Hindlimb muscle (tissue), 1 donor: ENCODE data around the gene PIK3IP1. TPM values are rescaled to one million over a fixed set of nuclear protein-coding genes. Genes with fewer than 3 reads are reported as not detected.
A peak's percentile ranks its signal among the peaks of the same experiment; 100 is the strongest.

ENCODE experiments used
- DNase-seq: peaks from one replicate; pipeline ENCODE4 v3.0.0-alpha.2; 2013
- polyA plus RNA-seq: library from polyadenylated mRNA; unstranded; fragments of 120-200 nt; gene quantifications from one replicate; pipeline ENCODE4 v1.2.1, GENCODE V29; 2013; ENCODE audit not compliant: insufficient read length

PIK3IP1 gene
- polyA plus RNA-seq, 1 donor: 6.5 TPM

- DNase-seq: no peak
These were observed 12.9 kb upstream of the PIK3IP1 start for GRCh38 chr22:31305194-31305593.

DNA sequence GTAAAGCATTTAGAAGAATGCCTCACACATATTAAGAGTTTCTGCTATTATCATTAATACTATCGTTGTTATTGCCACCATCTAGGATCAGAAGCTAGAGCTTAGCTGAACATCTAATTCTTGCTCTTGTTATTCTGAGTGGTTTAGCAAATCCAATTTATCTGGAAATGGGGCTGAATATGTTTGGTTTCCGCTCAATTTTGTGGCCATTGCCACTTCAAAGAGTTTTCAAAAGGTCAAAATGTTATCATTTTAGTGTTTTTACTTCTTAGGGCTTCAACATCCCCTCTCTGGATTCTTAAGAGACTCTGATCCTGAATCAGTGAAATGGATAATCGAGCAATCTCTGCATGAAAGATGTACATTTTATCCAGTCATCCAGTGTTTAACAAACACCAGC lies 10.2 kb upstream of the PIK3IP1 start:
- DNase-seq: no peak

DNA sequence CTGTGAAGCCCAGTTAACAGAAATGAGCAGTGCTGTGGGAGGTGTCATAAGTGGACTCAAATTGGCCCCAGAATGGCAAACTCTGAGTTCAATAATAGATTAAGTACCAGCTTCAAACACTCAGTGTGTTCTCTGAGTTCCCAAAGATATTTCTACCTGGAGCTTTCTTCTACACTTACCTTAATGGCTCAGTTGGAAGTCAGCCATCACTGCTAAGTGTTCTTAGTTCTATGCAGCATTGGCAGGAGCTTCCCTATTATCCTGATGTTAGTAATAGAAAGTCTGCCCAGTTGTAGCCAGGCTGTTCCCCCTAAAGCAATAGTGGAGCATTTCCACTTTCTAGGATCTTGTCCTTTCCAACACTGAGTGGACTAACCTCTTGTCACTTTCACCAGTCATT lies 9.7 kb upstream of the PIK3IP1 start:
- no peak for DNase-seq

GRCh38 chr22:31300896-31301295 lies 8.6 kb upstream of the PIK3IP1 start:
- DNase-seq: no peak

GRCh38 chr22:31295831-31296657 lies 3.8 kb upstream of the PIK3IP1 start:
- no peak for DNase-seq

DNA sequence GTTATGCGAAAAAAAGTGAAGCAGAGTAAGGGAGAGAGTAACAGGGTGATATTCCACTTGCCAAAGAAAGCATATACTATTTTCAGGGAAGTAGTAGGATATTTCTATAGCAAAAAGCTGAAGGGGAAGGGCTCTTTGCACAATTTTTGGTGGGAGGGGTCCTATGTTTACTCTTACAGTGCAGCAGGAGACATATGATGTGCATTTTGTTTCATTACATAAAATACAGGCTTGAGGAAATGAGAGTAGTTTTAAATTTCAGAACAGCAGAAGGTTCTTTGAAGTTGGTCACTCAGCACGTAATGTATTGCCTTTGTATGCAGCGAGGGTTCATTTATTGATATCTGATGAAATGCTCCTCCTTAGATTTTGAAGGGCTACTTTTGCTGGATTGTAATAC lies 3.1 kb upstream of the PIK3IP1 start:
- no peak for DNase-seq

DNA sequence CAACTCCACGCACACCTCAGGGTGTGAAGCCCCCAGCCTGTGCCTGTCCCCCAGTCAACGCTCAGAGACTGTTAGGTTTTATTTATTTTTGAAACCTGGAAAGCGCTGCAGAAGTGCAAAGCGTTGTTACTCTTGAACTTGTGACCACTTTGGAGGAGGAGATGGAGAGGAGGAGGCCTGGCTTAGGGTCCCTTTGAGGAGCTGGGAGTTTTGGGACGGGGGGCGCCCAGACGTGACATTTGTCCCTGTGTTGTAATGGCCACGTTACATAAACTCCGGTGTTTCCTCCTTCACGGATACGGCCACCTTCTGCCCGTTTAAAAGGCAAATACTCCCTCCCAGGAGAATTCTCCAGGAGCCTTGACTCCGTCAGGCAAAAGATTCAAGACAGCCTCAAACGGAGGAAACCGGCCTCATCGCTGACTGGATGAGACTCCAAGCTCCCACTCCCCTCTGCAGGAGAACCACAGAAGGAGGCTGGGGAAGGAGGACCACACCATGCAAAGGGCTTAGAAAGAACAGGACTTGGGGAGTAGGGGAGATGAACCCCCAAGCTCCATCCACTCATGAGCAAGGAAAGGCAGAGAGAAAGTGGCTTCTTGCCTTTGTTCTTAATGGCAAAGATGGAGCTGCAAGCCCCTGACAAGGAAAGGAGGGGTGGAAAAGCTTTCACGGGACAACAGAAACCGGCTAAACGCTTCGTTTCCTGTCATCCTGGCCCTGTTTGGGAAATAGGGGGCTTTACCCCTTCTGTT lies 630 bp downstream of the PIK3IP1 start:
- peak; percentile 10 for DNase-seq

DNA sequence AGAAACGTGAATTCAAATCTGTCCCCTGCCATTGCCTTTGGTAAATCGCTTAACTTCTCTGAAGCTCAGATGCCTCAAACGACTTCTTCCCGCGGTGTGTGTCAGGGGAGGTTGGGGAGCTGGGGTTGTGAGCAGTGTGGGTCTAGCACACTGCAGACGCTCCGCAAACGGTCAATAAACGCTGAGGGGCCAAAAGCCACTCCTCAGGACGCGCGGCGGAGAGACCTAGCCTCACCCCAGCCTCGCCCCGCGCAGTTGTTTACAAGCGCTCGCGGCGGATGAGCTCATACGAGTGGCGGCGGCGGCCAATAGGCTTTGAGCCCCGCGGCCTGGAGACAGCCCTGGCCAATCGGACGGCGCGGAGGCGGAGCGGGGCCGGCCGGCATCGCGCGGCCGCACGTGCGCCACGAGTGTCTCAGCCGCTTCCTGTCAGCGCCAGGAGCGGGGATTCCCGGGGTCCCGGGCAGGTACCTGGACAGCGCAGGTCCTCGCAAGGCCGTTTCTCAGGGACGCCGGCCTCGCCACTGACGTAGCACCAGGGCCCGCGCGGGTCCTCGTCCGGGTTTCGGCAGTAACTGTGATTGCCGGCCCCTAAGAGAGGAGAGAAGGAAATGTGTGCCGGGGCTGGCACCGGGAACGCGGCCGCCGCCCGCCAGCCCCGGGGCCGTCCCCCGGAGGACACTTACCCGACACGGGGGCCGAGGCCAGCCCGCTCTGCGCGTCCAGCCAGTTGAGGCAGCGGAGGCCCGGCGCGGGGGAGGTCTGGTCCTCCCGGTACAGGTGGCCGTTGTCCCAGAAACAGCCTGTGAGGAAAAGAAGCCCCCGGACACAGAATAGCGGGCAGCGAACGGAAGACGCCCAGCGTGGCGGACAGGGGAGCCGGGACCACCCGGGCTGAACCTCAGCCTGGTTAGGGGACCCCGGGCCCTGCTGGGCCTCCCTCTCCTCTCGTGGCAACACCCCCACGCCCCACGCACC lies 1.5 kb downstream of the PIK3IP1 start:
- DNase-seq: peak; percentile 91

- DNase-seq: no peak
These were observed 2.9 kb downstream of the PIK3IP1 start for GRCh38 chr22:31289344-31289743.

DNA sequence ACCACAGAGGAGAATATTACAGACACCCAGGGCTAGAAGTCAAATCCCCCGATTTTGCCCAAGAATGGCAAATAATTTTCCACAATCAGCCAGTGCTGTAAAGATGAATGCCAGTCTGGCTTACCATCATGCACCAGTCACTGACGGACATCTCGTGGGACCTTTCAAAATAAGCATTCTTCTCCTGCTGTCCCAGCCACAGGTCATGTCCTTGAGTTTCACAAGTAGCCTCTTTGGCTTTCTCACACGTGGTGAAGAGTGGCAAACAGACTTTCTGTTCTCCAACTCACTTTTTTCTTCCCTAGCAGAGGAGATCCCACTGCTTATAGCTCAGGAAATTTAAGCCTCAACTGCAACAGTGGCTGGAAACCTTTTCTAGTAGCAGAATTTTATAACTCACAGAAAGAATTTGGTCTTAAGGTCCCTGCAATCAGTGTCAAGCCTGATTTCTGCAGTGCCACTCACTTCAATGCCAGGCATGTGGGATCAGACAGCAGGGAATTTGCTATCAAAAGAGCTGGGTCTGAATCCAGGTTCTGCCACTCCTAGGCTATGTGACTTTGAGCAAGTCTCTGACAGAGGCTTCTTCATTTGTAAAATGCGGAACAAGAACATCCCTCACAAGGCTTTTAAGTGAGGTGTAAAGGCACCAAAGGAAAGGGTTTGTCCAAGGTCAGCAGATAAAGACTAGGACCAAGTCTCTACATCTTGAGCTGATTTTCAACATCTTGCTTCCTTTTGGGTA lies 3.6 kb downstream of the PIK3IP1 start:
- no peak for DNase-seq

GRCh38 chr22:31287818-31288495 lies 4.3 kb downstream of the PIK3IP1 start:
- DNase-seq: no peak

- no peak for DNase-seq
These were observed 5.7 kb downstream of the PIK3IP1 start for GRCh38 chr22:31286360-31287255.

- DNase-seq: no peak
These were observed 7.8 kb downstream of the PIK3IP1 start for GRCh38 chr22:31284281-31285155.

DNA sequence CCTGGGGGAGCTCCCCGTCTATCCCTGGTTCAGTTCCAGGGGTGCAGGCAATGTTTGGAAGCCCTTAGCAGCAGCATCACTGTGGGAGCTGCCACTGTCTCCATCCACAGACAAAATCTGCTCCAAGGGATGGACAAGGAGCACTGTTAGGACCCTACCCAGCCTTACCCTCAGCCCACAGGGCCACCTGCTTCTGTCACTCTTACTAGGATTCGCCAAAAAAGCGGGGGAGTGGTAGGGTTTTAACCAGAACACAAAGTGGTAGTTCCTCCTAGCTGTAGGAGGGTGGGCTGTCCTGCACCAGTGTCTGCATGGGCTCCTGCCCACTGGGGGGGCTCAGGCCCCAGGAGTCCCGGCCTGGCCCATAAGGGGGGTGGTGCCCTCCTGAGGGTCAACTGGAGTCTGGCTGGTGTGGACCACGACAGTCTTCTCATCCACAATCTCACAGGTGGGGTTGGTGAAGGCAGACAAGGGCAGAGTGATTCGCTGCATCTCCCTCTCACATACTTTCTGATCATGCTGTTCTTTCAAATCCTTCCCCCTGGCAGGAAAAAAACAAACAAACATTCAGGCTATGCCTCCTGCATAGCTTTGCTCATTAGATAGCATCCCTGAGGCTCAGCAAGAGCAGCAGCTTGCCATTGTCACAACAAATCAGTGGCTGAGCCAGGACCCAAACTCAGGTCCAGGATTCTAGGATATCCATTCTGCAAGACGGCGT lies 9.4 kb downstream of the PIK3IP1 start:
- DNase-seq: no peak

DNA sequence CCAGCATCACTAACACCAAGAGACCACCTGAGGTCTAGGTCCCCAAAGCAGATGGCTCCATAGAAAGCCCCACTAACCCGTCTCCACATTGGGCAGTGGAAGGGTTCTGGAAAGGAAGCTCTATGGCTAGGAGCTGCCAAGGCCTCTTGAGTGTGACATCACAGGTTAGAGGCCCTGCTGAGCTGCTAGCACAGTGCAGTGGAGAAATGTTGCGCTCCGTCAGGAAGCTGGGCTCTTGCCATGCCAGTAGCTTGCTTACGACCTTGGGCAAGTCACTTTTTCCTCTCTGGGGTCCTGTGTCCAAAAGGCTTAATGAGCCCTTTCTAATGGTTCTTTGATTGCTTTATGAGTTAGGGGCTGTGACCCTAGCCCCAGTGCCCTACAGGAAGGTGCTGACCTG lies 10.6 kb downstream of the PIK3IP1 start:
- DNase-seq: no peak

DNA sequence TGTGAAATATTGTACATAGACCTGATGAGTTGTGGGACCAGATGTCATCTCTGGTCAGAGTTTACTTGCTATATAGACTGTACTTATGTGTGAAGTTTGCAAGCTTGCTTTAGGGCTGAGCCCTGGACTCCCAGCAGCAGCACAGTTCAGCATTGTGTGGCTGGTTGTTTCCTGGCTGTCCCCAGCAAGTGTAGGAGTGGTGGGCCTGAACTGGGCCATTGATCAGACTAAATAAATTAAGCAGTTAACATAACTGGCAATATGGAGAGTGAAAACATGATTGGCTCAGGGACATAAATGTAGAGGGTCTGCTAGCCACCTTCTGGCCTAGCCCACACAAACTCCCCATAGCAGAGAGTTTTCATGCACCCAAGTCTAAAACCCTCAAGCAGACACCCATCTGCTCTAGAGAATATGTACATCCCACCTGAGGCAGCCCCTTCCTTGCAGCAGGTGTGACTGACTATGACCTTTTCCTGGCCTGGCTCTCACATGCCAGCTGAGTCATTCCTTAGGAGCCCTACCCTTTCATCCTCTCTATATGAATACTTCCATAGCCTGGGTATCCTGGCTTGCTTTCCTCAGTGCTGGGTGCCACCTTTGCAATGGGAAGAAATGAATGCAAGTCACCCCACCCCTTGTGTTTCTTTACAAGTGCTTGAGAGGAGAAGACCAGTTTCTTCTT lies 12.3 kb downstream of the PIK3IP1 start:
- no peak for DNase-seq

- DNase-seq: no peak
These were observed 13.0 kb downstream of the PIK3IP1 start for GRCh38 chr22:31279327-31279669.
